ENCODE results near the gene IGFN1.
"Not testable (repeated sequence)": the region's sequence is repeated elsewhere in the genome, so short reads cannot be mapped to it uniquely, and the experiment has no call there.

DNA sequence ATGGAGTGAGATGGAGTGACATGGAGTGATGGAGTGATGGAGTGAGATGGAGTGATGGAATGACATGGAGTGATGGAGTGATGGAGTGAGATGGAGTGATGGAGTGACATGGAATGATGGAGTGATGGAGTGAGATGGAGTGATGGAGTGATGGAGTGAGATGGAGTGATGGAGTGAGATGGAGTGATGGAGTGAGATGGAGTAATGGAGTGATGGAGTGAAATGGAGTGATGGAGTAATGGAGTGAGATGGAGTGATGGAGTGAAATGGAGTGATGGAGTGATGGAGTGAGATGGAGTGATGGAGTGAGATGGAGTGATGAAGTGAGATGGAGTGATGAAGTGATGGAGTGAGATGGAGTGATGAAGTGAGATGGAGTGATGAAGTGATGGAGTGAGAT lies 67.5 kb downstream of the IGFN1 start:
- TF ChIP-seq POLR2A (IDR thresholded peaks at IDR 0.05) = not testable (repeated sequence)
- TF ChIP-seq, protein P1, sequence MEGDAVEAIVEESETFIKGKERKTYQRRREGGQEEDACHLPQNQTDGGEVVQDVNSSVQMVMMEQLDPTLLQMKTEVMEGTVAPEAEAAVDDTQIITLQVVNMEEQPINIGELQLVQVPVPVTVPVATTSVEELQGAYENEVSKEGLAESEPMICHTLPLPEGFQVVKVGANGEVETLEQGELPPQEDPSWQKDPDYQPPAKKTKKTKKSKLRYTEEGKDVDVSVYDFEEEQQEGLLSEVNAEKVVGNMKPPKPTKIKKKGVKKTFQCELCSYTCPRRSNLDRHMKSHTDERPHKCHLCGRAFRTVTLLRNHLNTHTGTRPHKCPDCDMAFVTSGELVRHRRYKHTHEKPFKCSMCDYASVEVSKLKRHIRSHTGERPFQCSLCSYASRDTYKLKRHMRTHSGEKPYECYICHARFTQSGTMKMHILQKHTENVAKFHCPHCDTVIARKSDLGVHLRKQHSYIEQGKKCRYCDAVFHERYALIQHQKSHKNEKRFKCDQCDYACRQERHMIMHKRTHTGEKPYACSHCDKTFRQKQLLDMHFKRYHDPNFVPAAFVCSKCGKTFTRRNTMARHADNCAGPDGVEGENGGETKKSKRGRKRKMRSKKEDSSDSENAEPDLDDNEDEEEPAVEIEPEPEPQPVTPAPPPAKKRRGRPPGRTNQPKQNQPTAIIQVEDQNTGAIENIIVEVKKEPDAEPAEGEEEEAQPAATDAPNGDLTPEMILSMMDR (IDR thresholded peaks at IDR 0.05) = not testable (repeated sequence)
